ENCODE results near the gene NUF2. TPM values are rescaled to one million over a fixed set of nuclear protein-coding genes. Genes with fewer than 3 reads are reported as not detected.
"Not testable (repeated sequence)": the region's sequence is repeated elsewhere in the genome, so short reads cannot be mapped to it uniquely, and the experiment has no call there.

Gene NUF2
- polyA plus RNA-seq, 3 donors = 0.12 to 0.37 TPM; not detected in 1

GRCh38 chr1:163290025-163290640 is 31.6 kb upstream of the NUF2 start:
- no peak for DNase-seq
- H3K27ac Mint-ChIP-seq = no peak overlapping the region
- 95% methylated on average over 3 of the region's 6 CpGs for WGBS (ENCODE audit: insufficient coverage)
- no peaks in the 10 kb centered on the region for H3K36me3 Mint-ChIP-seq
- Histone ChIP-seq H3K4me1 (ENCODE audit: control insufficient read depth in 1 of 2, insufficient read depth in 2 of 2, low read length in 2 of 2) (no peaks in the 10 kb centered on the region), H3K9me3 (replicated peaks in 1 of 2; ENCODE audit: control insufficient read depth in 1 of 2, insufficient read depth in 1 of 2, low read length in 2 of 2) (no peaks in the 10 kb centered on the region), H3K36me3 (replicated peaks in 1 of 2; ENCODE audit: control insufficient read depth in 1 of 2, insufficient read depth in 2 of 2, low read length in 2 of 2) (no peaks in the 10 kb centered on the region), H3K4me3 (replicated peaks in 1 of 3; ENCODE audit: low read depth in 2 of 3, low read length in 3 of 3) (no peak overlapping the region), H3K9ac (ENCODE audit: insufficient read depth, low read length, poor library complexity, severe bottlenecking) (no peak overlapping the region), H4K20me1 (ENCODE audit: insufficient read depth, low read length) (no peaks in the 10 kb centered on the region), H2AFZ (ENCODE audit: insufficient read depth, low read depth, low read length, poor library complexity, severe bottlenecking) (no peak overlapping the region), H3K79me2 (ENCODE audit: insufficient read depth, low read length) (no peaks in the 10 kb centered on the region), H3K27ac (ENCODE audit: low read depth in 1 of 2, low read length in 2 of 2) (no peak overlapping the region), H3K4me2 (replicated peaks; ENCODE audit: extremely low read depth, low read length, poor library complexity, severe bottlenecking) (no peak overlapping the region), H3K27me3 (ENCODE audit: control insufficient read depth in 2 of 2, insufficient read depth in 2 of 2, low read length in 2 of 2) (no peaks in the 10 kb centered on the region)
- no peak for TF ChIP-seq CTCF (IDR thresholded peaks at IDR 0.05)
- no peaks in the 10 kb centered on the region for H3K4me1 Mint-ChIP-seq
- intact Hi-C loops (cut with micrococcal nuclease) = no loop called here
- no peak overlapping the region for H3K4me3 Mint-ChIP-seq
- H3K9me3 Mint-ChIP-seq = peaks cover 0 to 7% (median 5%) of the 10 kb centered on the region in 7 donors
- no peaks in the 10 kb centered on the region for H3K27me3 Mint-ChIP-seq (ENCODE audit: low read depth in 3 of 3)

- DNase-seq = no peak
- H3K4me2 ChIP-seq (replicated peaks; ENCODE audit: extremely low read depth, low read length, poor library complexity, severe bottlenecking) = no peak overlapping the region
- H3K27ac ChIP-seq (ENCODE audit: low read depth in 1 of 2, low read length in 2 of 2) = no peak overlapping the region
These were observed 30.3 kb upstream of the NUF2 start for GRCh38 chr1:163291461-163291860.

GRCh38 chr1:163292153-163292552 is 29.6 kb upstream of the NUF2 start:
- WGBS (ENCODE audit: insufficient coverage) = no CpG with 5 or more reads among the region's 2 CpGs
- H3K27ac Mint-ChIP-seq; H3K27me3 ChIP-seq (ENCODE audit: control insufficient read depth in 2 of 2, insufficient read depth in 2 of 2, low read length in 2 of 2); H3K4me3 ChIP-seq (replicated peaks in 1 of 3; ENCODE audit: low read depth in 2 of 3, low read length in 3 of 3); H2AFZ ChIP-seq (ENCODE audit: insufficient read depth, low read depth, low read length, poor library complexity, severe bottlenecking); H3K9me3 Mint-ChIP-seq; H3K27me3 Mint-ChIP-seq (ENCODE audit: low read depth in 3 of 3); intact Hi-C loops (cut with micrococcal nuclease); H3K79me2 ChIP-seq (ENCODE audit: insufficient read depth, low read length); H3K9me3 ChIP-seq (replicated peaks in 1 of 2; ENCODE audit: control insufficient read depth in 1 of 2, insufficient read depth in 1 of 2, low read length in 2 of 2); H4K20me1 ChIP-seq (ENCODE audit: insufficient read depth, low read length); H3K4me2 ChIP-seq (replicated peaks; ENCODE audit: extremely low read depth, low read length, poor library complexity, severe bottlenecking); H3K36me3 ChIP-seq (replicated peaks in 1 of 2; ENCODE audit: control insufficient read depth in 1 of 2, insufficient read depth in 2 of 2, low read length in 2 of 2); H3K27ac ChIP-seq (ENCODE audit: low read depth in 1 of 2, low read length in 2 of 2); H3K4me1 ChIP-seq (ENCODE audit: control insufficient read depth in 1 of 2, insufficient read depth in 2 of 2, low read length in 2 of 2); H3K4me1 Mint-ChIP-seq; DNase-seq; H3K36me3 Mint-ChIP-seq; H3K9ac ChIP-seq (ENCODE audit: insufficient read depth, low read length, poor library complexity, severe bottlenecking); H3K4me3 Mint-ChIP-seq: not testable (repeated sequence)

More at GRCh38 chr1:163291461-163291860, 30.3 kb upstream of the NUF2 start:
- Mint-ChIP-seq H3K27me3 (ENCODE audit: low read depth in 3 of 3) (no peaks in the 10 kb centered on the region), H3K9me3 (peaks cover 0 to 7% (median 5%) of the 10 kb centered on the region in 7 donors), H3K4me1 (no peaks in the 10 kb centered on the region), H3K36me3 (no peaks in the 10 kb centered on the region), H3K27ac (no peak overlapping the region), H3K4me3 (no peak overlapping the region)
- no peaks in the 10 kb centered on the region for H3K9me3 ChIP-seq (replicated peaks in 1 of 2; ENCODE audit: control insufficient read depth in 1 of 2, insufficient read depth in 1 of 2, low read length in 2 of 2)
- no peak overlapping the region for H3K9ac ChIP-seq (ENCODE audit: insufficient read depth, low read length, poor library complexity, severe bottlenecking)
- 80% methylated on average over 1 of the region's 3 CpGs for WGBS (ENCODE audit: insufficient coverage)
- no peak for TF ChIP-seq CTCF (IDR thresholded peaks at IDR 0.05)
- no peaks in the 10 kb centered on the region for H3K36me3 ChIP-seq (replicated peaks in 1 of 2; ENCODE audit: control insufficient read depth in 1 of 2, insufficient read depth in 2 of 2, low read length in 2 of 2)
- no peaks in the 10 kb centered on the region for H3K27me3 ChIP-seq (ENCODE audit: control insufficient read depth in 2 of 2, insufficient read depth in 2 of 2, low read length in 2 of 2)
- H3K79me2 ChIP-seq (ENCODE audit: insufficient read depth, low read length) = no peaks in the 10 kb centered on the region
- H3K4me1 ChIP-seq (ENCODE audit: control insufficient read depth in 1 of 2, insufficient read depth in 2 of 2, low read length in 2 of 2) = no peaks in the 10 kb centered on the region
- intact Hi-C loops (cut with micrococcal nuclease) = no loop called here
- H2AFZ ChIP-seq (ENCODE audit: insufficient read depth, low read depth, low read length, poor library complexity, severe bottlenecking) = no peak overlapping the region
- no peaks in the 10 kb centered on the region for H4K20me1 ChIP-seq (ENCODE audit: insufficient read depth, low read length)
- H3K4me3 ChIP-seq (replicated peaks in 1 of 3; ENCODE audit: low read depth in 2 of 3, low read length in 3 of 3) = no peak overlapping the region
